Measurements from ENCODE around the gene E2F1.

The E2F1 gene

GRCh38 chr20:33686100-33686983, at the start of gene E2F1:
E2F1 (minus strand) TSS chr20:33686385; CDS start chr20:33686264, 121 bp downstream.
- peak; percentile 97 for DNase-seq (ENCODE audit: insufficient read length, low spot score)
- peak; percentile 87 for FAIRE-seq

GRCh38 chr20:33733654-33734576, 47.7 kb upstream of the E2F1 start:
- FAIRE-seq (peak; percentile 48), DNase-seq (ENCODE audit: insufficient read length, low spot score) (peak; percentile 60)

- no peak for DNase-seq (ENCODE audit: insufficient read length, low spot score)
- no peak for FAIRE-seq
Observed at GRCh38 chr20:33732166-33732970, 46.2 kb upstream of the E2F1 start.

GRCh38 chr20:33731693-33732165, 45.5 kb upstream of the E2F1 start, which contains the start of gene ZNF341:
ZNF341 (plus strand) TSS chr20:33731996; CDS start chr20:33732022, 26 bp downstream.
- FAIRE-seq (no peak), DNase-seq (ENCODE audit: insufficient read length, low spot score) (peak; percentile 86)

GRCh38 chr20:33730946-33731692, 44.9 kb upstream of the E2F1 start:
- FAIRE-seq: no peak

GRCh38 chr20:33729101-33729500, 42.9 kb upstream of the E2F1 start:
- DNase-seq (ENCODE audit: insufficient read length, low spot score) (no peak), FAIRE-seq (no peak)

More at GRCh38 chr20:33730946-33731692, 44.9 kb upstream of the E2F1 start:
- no peak for DNase-seq (ENCODE audit: insufficient read length, low spot score)

GRCh38 chr20:33728463-33728862, 42.3 kb upstream of the E2F1 start:
- DNase-seq (ENCODE audit: insufficient read length, low spot score) (no peak), FAIRE-seq (no peak)

- no peak for DNase-seq (ENCODE audit: insufficient read length, low spot score)
- FAIRE-seq: no peak
Observed at GRCh38 chr20:33727806-33728205, 41.6 kb upstream of the E2F1 start.

- DNase-seq (ENCODE audit: insufficient read length, low spot score) (no peak), FAIRE-seq (no peak)
Observed at GRCh38 chr20:33727115-33727479, 40.9 kb upstream of the E2F1 start.

GRCh38 chr20:33725607-33726264, 39.6 kb upstream of the E2F1 start:
- DNase-seq (ENCODE audit: insufficient read length, low spot score): no peak

GRCh38 chr20:33724439-33725094, 38.4 kb upstream of the E2F1 start:
- no peak for DNase-seq (ENCODE audit: insufficient read length, low spot score)
- no peak for FAIRE-seq

More at GRCh38 chr20:33725607-33726264, 39.6 kb upstream of the E2F1 start:
- no peak for FAIRE-seq

GRCh38 chr20:33721391-33722140, 35.4 kb upstream of the E2F1 start:
- no peak for FAIRE-seq

GRCh38 chr20:33719989-33720709, 34.0 kb upstream of the E2F1 start, which contains the start of gene PXMP4:
PXMP4 (minus strand) TSS chr20:33720310; CDS start chr20:33720207, 103 bp downstream.
- peak; percentile 100 for DNase-seq (ENCODE audit: insufficient read length, low spot score)
- FAIRE-seq: peak; percentile 99

More at GRCh38 chr20:33721391-33722140, 35.4 kb upstream of the E2F1 start:
- no peak for DNase-seq (ENCODE audit: insufficient read length, low spot score)

- FAIRE-seq (no peak), DNase-seq (ENCODE audit: insufficient read length, low spot score) (no peak)
Observed at GRCh38 chr20:33719277-33719988, 33.2 kb upstream of the E2F1 start.

GRCh38 chr20:33716498-33716897, 30.3 kb upstream of the E2F1 start:
- FAIRE-seq (no peak), DNase-seq (ENCODE audit: insufficient read length, low spot score) (no peak)

GRCh38 chr20:33713865-33714367, 27.7 kb upstream of the E2F1 start:
- FAIRE-seq (no peak), DNase-seq (ENCODE audit: insufficient read length, low spot score) (no peak)
